GM21576 (cell line): ENCODE results near the gene SYTL1.
"Not testable (repeated sequence)": the region's sequence is repeated elsewhere in the genome, so short reads cannot be mapped to it uniquely, and the experiment has no call there.

Experiments
- ATAC-seq: cut with Tn5 transposase; IDR thresholded peaks from one replicate; pipeline ENCODE4 v1.9.1; 2021; ENCODE audit warnings: mild to moderate bottlenecking, moderate library complexity; ENCODE audit not compliant: unreplicated experiment

SYTL1 gene

DNA sequence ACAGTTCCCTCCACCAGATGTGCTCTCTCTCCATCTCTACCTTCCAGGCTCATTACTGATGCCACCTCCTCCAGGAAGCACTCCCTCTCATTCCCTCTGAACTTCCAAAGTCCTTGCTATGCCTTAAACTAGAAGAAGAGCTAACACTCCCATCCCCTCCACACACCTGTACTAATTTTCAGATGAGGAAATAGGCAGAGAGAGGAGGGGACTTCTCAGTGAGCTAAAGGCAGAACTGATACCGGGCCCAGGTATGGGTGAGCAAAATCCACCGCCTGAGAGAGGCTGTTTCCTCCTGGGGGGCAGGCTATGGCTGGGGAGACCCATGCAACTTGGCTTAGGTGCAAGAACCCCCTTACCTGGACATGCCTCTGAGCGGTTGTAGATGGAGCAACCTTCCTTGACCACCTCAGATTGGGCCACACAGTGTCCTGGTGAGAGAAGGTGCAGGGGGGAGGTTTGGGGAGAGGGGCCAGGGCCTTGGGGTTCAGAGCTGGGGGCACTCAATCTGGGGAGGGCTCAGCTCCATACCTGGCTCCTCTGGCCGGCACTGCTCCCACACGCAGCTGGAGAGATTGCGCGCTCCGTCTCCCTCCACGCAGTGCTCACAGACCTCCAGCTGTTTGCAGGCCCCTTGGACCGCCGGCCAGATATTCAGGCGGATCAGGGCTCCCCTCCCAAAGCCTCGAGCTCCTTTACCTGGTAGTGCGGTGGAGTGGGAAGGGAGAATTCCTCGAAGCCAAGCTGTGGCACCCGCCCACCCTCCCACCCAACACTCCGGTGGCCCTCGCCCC is 40.3 kb downstream of the SYTL1 start:
- ATAC-seq: no peak

DNA sequence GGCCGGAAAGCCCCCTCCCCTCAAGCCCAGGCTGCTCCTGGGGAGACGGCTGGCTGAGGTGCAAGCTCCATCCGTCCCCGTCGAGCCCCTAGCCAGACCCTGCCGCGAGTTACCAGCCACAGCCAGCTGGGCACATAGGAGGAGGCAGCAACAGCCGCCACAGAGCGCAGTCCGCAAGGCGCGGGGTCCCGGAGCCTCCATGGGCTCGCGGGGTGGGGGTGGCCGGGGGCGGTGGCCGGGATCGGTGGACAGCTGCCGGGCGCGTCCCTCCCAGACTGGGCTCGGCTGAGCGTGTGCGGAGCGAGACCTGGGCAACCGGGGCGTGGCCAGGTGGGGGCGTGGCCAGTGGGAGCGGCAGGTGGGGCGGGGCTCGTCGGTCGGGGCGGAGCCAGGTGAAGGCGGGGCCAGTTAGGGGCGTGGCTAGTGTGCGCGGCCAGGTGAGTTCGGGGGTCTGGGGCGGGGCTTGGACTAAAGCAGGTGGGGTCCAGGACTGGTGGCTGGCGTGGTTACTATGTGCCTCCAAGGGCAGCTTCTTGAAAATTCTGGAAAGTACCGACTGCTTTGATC is 41.3 kb downstream of the SYTL1 start, which contains the start of gene CD164L2:
CD164L2 (minus strand) TSS at position 295 of the 567 bp plus-strand sequence; CDS start at position 201, 94 bp downstream.
- no peak for ATAC-seq

DNA sequence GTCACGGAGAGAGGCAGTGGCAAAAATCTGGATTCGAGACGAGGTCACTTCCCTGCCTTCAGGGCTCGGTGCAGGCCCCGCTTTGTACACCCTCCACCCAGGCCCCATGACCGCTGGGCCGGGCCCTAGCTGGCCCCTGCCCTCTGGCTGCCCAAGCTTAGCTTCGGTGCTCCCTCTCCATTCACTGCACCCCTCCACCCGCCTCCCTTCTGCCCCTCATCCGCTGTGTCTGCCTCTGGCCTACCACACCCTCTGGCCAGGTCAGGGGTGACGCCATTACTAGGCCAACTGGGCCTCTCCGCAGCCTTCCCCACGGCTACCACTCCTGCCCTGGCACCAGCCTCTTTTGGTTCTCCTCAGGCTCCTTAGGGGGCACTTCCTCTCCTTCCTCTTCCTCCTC is 41.8 kb downstream of the SYTL1 start:
- no peak for ATAC-seq

DNA sequence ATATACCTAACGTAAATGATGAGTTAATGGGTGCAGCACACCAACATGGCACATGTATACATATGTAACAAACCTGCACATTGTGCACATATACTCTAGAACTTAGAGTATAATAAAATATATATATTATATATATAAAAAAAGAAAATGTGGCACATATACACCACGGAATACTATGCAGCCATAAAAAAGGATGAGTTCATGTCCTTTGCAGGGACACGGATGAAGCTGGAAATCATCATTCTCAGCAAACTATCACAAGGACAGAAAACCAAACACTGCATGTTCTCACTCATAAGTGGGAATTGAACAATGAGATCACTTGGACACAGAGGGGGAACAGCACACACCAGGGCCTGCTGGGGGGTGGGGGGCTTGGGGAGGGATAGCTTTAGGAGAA is 43.0 kb downstream of the SYTL1 start:
- ATAC-seq: not testable (repeated sequence)

DNA sequence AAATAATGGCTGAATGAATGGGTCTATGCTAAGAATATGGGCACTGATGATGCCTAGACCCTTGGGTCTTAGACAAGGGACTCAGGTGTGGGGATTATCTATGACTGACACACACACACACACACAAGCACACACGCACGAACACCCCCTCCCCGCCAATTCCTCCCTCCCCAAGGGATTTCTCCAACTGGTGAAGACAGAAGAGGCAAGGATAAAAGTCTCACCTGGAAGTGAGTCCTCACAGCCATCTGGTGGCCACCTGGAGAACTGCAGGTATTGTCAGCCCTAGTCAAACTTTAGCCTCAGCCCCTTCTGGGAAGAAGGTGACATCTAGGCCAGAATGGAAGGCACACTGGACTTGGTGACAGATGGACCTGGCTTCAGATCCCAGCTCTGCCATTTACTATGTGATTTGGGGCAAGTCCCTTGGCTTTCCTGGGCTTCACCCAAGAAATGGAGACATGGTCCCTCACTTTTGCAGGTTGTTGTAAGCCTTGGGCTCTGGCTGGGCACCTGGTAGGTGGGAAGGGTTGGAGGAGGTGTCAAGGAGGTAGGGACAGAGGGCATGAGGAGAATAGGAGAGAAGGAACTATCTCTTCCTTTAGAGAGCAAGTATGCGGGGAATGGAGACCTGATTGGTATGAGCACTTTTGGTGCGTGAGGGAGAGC is 46.6 kb downstream of the SYTL1 start:
- no peak for ATAC-seq

DNA sequence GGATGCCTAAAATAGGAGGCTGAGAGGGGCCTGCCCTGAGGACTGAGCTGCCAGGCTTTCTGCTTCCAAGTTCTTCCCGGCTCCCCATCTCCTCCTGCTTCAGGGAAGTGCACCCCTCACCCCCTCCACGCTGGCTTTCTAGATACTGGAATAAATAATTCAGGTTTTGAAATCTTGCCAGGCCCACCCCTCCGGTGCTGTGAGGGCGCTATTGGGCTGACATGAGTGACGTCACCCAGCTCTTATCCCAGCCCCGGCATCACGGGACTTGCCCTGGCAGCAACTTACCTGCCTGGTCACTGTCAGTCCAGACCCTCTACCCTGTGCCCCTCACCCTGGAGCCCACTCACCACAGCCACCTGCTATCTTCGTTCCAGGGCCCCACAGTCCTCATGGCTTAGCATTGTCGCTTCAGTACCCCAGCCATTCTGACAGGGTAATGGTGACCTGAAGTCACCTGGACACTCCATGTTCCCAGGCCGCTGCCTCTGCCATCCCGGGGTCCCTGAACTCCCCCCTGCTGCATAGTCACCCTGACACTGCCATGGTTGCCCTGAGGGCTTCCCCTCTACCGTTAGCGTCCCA is 49.8 kb downstream of the SYTL1 start:
- no peak for ATAC-seq

DNA sequence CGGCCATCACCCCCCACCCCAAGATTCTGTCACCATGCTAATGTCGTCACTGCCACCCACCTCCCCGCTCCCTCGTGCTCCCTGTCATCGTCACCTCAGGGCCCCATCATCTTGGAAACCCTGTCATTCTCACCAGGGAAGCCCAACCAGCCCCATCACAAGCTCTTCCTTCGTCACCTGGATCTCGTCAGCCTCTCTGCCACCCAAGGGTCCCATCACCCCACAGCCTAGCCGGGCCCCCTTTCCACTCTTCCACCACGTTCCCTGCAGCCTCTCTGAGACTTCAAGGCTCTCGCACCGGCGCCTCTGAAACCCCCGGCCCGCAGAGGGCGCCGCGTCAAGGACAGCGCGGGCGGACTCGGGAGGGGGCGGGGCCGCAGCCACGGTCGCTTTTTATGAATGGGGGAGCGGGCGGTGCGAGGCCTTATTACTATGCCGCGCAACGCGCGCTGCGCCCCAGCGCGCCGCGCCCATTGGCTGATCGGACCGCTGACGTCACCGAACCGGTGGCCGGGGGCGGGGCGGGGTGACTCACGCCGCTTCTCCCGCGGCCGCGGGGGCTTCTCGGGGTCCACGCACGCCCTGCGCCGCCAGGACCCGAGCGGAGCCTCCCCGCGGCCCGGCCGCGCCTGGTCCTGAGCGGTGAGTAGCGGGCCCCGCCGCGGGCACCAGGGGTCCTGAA is 50.4 kb downstream of the SYTL1 start, which contains the start of gene GPR3:
GPR3 (plus strand) TSS at position 527 of the 682 bp plus-strand sequence. CDS start 1,177 bp downstream, outside the sequence.
- ATAC-seq: peak; percentile 51

DNA sequence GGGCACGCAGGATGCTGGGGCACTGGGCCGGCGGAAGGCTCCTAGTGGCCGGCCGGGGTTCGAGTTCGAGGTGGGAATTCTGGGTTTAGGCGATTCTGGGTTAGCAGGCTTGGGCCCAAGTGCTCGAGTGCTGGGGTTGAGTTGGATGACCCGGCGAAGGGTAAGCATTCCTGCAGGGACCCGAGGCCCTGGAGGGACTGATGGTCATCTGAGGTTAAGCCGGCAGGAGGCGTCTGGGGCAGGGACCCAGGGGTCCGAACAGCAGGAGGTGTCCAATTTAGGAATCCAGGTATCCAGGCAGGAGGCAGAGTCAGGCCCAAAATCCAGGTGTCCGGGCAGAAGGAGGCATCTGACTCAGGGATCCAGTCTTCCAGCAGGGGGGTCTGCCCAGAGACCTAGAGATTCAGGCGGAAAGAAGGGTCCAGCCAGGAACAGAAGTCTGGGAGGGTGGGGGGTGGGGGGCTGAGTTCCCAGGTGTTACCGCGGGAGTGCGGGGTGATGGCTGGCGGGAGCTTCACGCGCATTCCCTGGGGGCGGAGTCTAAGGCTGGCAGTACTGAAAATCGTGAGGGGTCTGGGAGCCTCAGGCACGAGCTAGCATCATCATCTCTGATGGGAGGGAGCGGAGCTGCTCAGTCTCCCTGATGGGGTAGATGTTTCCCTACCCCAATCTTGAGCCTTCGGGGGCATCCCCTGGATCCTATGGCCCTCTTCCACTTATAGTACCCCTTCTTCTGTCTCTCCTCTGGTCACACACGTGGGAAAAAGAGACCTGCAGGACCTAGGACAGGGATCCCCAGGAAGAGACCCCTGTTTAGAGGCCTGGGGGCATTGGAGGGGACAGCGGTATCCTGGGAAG is 51.2 kb downstream of the SYTL1 start:
- no peak for ATAC-seq

DNA sequence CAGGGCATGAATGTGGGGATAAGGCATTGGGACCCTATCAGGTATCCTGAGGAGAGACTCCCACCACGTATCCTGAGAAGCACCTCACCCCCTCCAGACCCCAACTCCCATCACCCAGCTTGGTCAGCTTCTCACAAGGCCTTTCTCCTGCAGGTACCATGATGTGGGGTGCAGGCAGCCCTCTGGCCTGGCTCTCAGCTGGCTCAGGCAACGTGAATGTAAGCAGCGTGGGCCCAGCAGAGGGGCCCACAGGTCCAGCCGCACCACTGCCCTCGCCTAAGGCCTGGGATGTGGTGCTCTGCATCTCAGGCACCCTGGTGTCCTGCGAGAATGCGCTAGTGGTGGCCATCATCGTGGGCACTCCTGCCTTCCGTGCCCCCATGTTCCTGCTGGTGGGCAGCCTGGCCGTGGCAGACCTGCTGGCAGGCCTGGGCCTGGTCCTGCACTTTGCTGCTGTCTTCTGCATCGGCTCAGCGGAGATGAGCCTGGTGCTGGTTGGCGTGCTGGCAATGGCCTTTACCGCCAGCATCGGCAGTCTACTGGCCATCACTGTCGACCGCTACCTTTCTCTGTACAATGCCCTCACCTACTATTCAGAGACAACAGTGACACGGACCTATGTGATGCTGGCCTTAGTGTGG is 51.9 kb downstream of the SYTL1 start:
- ATAC-seq: no peak

DNA sequence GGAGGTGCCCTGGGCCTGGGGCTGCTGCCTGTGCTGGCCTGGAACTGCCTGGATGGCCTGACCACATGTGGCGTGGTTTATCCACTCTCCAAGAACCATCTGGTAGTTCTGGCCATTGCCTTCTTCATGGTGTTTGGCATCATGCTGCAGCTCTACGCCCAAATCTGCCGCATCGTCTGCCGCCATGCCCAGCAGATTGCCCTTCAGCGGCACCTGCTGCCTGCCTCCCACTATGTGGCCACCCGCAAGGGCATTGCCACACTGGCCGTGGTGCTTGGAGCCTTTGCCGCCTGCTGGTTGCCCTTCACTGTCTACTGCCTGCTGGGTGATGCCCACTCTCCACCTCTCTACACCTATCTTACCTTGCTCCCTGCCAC is 52.4 kb downstream of the SYTL1 start:
- no peak for ATAC-seq

DNA sequence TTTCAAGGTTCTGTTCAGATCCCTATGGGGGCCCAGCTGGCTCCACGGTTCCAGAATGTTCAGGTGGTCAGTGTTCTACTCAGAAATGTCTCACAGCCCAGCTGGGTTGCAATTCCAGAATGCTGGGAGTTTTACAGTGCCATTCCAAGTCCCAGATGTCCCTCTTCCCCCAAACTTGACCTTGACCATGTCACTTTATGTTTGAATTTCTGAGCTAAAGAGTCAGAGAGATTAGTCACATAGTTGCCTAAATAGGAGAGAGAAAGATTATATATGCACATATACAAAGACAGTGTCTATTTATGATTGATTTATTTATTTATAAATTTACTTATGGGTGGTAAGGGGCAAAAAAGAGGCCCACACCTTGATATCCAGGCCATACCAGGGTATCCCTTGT is 53.1 kb downstream of the SYTL1 start:
- ATAC-seq: no peak

DNA sequence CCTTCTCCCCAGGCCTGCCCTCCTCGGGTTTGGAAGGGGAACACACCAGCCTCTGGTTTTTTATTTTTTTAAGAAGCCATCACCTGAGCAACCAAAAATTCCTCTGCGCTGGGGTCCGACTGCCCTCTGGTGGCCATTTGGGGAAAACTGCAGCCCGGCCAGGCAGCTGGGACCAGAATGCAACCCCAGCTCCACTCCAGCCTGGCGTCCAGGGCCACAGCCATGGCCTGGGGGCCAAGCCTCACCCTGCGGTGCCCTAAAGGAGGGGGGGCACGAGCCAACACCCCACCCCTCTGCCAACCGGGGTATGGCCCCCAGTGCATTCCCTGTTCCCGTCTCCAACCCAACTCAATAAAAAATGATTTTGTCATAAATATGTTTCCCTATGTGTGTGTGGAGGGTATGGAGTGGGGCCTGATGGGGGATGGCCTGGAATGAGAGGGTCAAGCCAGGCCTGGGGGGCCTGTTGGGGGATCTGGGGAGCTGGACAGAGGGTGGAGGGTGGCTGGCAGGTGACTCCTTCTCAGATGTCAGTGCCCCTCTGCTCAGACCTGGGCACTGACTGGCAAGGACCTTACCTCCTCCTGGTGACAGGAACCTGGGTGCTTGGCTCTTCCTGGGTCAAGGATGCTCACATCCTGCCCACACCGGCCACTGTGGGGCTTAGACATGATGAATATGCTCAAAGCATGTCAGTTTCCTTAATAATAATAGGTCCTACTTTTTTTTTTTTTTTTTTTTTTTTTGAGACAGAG is 53.8 kb downstream of the SYTL1 start:
- ATAC-seq: peak; percentile 45

DNA sequence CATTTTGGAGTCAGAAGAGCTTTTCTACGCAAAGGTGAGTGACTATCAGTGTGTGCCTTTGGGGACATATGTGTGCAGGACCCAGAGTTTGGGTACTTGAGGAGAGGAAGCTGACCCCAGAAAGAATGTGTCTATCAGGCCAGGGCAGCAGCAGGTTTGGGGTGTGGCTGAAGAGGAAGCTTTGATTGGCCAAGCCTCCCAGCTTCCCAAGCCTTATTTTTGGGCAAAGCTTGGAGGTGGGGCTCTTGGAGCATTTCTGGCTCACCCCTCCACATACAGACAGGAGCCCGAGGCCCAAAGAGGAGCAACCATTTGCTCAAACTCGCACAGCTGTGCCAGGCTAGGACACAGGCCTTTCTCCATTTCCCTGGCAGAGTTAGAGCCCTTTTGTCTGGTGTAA is 55.3 kb downstream of the SYTL1 start:
- no peak for ATAC-seq

DNA sequence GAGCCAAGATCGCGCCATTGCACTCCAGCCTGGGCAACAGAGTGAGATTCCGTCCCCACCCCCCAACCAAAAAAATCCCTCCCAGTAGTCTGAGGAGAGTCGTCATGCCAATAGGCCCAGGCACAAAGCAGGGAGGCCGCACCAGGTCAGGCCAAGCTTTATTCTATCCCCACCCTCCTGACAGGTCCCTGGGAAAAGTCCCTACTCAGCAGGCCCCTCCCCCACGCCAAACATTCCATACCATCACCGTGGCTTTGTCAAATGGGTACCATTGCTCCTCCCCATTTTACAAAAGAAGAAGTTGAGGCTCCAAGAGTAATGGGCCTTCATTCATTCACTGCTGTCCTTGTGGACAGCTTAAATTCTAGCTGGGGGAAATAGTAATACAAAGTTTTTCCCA is 55.9 kb downstream of the SYTL1 start:
- ATAC-seq: no peak

DNA sequence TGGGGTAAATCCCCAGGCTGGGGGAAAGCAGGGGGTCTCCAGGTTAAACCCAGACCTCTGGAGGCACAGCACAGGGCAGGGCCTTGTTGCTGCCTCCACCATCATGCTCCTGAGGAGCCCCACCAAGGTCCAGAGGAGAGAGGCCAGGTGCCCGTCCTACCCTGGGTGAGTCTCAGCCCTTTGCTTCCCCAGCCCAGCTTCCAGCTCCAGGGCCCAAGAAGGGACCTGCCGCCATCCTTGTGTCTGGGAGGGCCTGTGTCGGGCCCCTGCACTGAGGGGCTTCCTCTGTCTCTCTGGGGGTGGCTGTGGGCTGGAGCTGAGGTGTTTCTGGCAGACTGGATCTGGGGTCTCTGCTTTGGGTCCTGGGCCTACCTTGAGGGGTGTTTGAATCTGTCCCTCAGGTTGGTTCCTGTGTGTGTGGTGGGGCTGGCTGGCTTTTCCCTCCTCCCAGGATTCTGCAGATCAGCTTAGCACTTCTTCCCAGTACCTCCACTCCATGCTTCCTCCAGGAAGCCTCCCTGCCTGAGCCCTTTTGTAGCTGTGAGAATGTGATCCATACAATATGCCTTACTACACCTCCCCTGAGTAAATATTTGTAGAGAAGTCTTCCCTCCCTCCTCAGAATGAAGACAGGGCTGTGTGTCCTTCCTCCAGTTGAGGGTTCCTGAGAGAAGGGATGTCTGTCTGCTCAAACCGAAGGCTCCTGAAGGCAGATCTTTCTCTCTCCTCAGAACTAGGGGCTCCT is 56.8 kb downstream of the SYTL1 start:
- no peak for ATAC-seq

DNA sequence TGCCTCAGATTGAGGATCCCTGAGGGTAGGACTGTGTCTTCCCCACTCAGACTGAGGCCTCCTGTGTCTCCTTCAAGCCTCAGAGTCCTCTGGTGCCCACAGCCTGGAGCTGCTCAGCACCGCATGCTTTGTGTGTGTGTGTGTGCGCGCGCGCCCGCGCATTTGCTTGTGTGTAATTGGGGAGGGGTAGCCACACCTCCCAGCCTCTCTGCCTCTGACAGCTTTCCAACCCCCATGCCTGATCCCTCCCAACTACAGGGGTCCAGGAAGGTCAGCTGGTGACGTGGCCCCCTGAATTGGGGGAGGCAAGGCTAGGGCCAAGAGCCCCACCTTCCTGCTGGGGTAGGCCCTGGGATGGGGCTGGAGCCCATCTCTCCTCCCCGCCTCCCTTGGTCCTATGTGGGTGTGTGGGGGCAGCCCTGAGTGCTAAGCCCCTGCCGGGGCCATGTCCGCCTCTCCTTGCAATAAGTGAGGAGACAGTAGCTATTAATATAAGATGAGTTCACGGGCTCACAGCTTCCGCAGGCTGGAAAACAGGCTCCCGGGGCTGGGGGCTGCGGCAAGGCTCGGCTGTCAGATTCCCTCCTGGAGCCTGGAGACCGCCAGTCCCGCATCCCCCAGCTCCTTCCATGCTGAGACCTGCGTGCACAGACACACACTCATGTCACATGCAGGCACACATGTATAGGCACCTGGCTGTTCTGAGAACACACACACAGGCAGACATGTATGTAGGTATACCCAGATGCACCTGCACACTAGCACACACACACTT is 57.6 kb downstream of the SYTL1 start:
- ATAC-seq: no peak
